ENCODE data around the gene CARM1. TPM values are rescaled to one million over a fixed set of nuclear protein-coding genes. Genes with fewer than 3 reads are reported as not detected.

The CARM1 gene
- total and polyA plus RNA-seq, 2 donors (not counting 1 experiment from before 2014, with no cell fraction given) = 24.8 to 41.9 TPM

- Histone ChIP-seq H3K9me3 (ENCODE audit: control insufficient read depth, insufficient read depth, low read depth, low read length) (no peaks in the 10 kb centered on the region), H2AFZ (ENCODE audit: low read length) (no peak overlapping the region), H4K20me1 (ENCODE audit: control insufficient read depth, extremely low read depth, insufficient read depth, low read length) (no peaks in the 10 kb centered on the region), H3K9ac (ENCODE audit: insufficient read depth, low read length) (no peak overlapping the region), H3K36me3 (ENCODE audit: control insufficient read depth, insufficient read depth, low read length) (no peaks in the 10 kb centered on the region), H3K4me3 (replicated peaks in 1 of 4; ENCODE audit: control extremely low read depth in 1 of 4, insufficient read depth in 1 of 4, low read depth in 3 of 4, low read length in 4 of 4) (no peak overlapping the region), H3K79me2 (ENCODE audit: control insufficient read depth, insufficient read depth, low read length) (peaks cover 20% of the 10 kb centered on the region), H3K27me3 (ENCODE audit: control insufficient read depth, insufficient read depth, low read length) (no peaks in the 10 kb centered on the region), H3K4me1 (ENCODE audit: control insufficient read depth, extremely low read depth, insufficient read depth, low read length) (no peaks in the 10 kb centered on the region), H3K4me2 (ENCODE audit: extremely low read depth, insufficient read depth, low read length) (no peak overlapping the region), H3K27ac (ENCODE audit: insufficient read depth, low read length) (no peak overlapping the region)
- no peak for DNase-seq (ENCODE audit: low read depth in 2 of 2)
- no peak for TF ChIP-seq EZH2 (IDR thresholded peaks at IDR 0.05; ENCODE audit: low read length, missing control alignments)
- TF ChIP-seq, protein P1, sequence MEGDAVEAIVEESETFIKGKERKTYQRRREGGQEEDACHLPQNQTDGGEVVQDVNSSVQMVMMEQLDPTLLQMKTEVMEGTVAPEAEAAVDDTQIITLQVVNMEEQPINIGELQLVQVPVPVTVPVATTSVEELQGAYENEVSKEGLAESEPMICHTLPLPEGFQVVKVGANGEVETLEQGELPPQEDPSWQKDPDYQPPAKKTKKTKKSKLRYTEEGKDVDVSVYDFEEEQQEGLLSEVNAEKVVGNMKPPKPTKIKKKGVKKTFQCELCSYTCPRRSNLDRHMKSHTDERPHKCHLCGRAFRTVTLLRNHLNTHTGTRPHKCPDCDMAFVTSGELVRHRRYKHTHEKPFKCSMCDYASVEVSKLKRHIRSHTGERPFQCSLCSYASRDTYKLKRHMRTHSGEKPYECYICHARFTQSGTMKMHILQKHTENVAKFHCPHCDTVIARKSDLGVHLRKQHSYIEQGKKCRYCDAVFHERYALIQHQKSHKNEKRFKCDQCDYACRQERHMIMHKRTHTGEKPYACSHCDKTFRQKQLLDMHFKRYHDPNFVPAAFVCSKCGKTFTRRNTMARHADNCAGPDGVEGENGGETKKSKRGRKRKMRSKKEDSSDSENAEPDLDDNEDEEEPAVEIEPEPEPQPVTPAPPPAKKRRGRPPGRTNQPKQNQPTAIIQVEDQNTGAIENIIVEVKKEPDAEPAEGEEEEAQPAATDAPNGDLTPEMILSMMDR (conservative IDR thresholded peaks at IDR 0.05 in 1 of 2, IDR thresholded peaks at IDR 0.05 in 1 of 2; ENCODE audit: low read depth in 1 of 2, low read length in 2 of 2) = no peak
Observed at GRCh38 chr19:10895920-10896319, 24.6 kb downstream of the CARM1 start.

GRCh38 chr19:10896851-10897526 lies 25.6 kb downstream of the CARM1 start:
- peaks cover 17% of the 10 kb centered on the region for H3K79me2 ChIP-seq (ENCODE audit: control insufficient read depth, insufficient read depth, low read length)
- no peaks in the 10 kb centered on the region for H3K9me3 ChIP-seq (ENCODE audit: control insufficient read depth, insufficient read depth, low read depth, low read length)
- no peaks in the 10 kb centered on the region for H3K4me1 ChIP-seq (ENCODE audit: control insufficient read depth, extremely low read depth, insufficient read depth, low read length)
- H3K36me3 ChIP-seq (ENCODE audit: control insufficient read depth, insufficient read depth, low read length) = no peaks in the 10 kb centered on the region
- no peak for DNase-seq (ENCODE audit: low read depth in 2 of 2)
- H4K20me1 ChIP-seq (ENCODE audit: control insufficient read depth, extremely low read depth, insufficient read depth, low read length) = no peaks in the 10 kb centered on the region
- TF ChIP-seq, protein P1 (conservative IDR thresholded peaks at IDR 0.05 in 1 of 2, IDR thresholded peaks at IDR 0.05 in 1 of 2; ENCODE audit: low read depth in 1 of 2, low read length in 2 of 2) = no peak
- TF ChIP-seq EZH2 (IDR thresholded peaks at IDR 0.05; ENCODE audit: low read length, missing control alignments) = no peak
- H3K4me2 ChIP-seq (ENCODE audit: extremely low read depth, insufficient read depth, low read length) = no peak overlapping the region
- H3K9ac ChIP-seq (ENCODE audit: insufficient read depth, low read length) = no peak overlapping the region
- H3K4me3 ChIP-seq (replicated peaks in 1 of 4; ENCODE audit: control extremely low read depth in 1 of 4, insufficient read depth in 1 of 4, low read depth in 3 of 4, low read length in 4 of 4) = no peak overlapping the region
- no peak overlapping the region for H3K27ac ChIP-seq (ENCODE audit: insufficient read depth, low read length)
- H2AFZ ChIP-seq (ENCODE audit: low read length) = no peak overlapping the region
- no peaks in the 10 kb centered on the region for H3K27me3 ChIP-seq (ENCODE audit: control insufficient read depth, insufficient read depth, low read length)

GRCh38 chr19:10898633-10899032 lies 27.3 kb downstream of the CARM1 start:
- Histone ChIP-seq H3K36me3 (ENCODE audit: control insufficient read depth, insufficient read depth, low read length) (no peaks in the 10 kb centered on the region), H4K20me1 (ENCODE audit: control insufficient read depth, extremely low read depth, insufficient read depth, low read length) (no peaks in the 10 kb centered on the region), H2AFZ (ENCODE audit: low read length) (no peak overlapping the region), H3K79me2 (ENCODE audit: control insufficient read depth, insufficient read depth, low read length) (peaks cover 16% of the 10 kb centered on the region), H3K4me1 (ENCODE audit: control insufficient read depth, extremely low read depth, insufficient read depth, low read length) (no peaks in the 10 kb centered on the region), H3K9me3 (ENCODE audit: control insufficient read depth, insufficient read depth, low read depth, low read length) (no peaks in the 10 kb centered on the region), H3K4me3 (replicated peaks in 1 of 4; ENCODE audit: control extremely low read depth in 1 of 4, insufficient read depth in 1 of 4, low read depth in 3 of 4, low read length in 4 of 4) (no peak overlapping the region), H3K4me2 (ENCODE audit: extremely low read depth, insufficient read depth, low read length) (no peak overlapping the region), H3K9ac (ENCODE audit: insufficient read depth, low read length) (no peak overlapping the region), H3K27me3 (ENCODE audit: control insufficient read depth, insufficient read depth, low read length) (no peaks in the 10 kb centered on the region), H3K27ac (ENCODE audit: insufficient read depth, low read length) (no peak overlapping the region)
- TF ChIP-seq EZH2 (IDR thresholded peaks at IDR 0.05; ENCODE audit: low read length, missing control alignments) = no peak
- TF ChIP-seq, protein P1 (conservative IDR thresholded peaks at IDR 0.05 in 1 of 2, IDR thresholded peaks at IDR 0.05 in 1 of 2; ENCODE audit: low read depth in 1 of 2, low read length in 2 of 2) = no peak
- DNase-seq (ENCODE audit: low read depth in 2 of 2) = no peak
